Tibial artery (tissue), 4 donors: ENCODE results near the gene PLEKHG2.
A peak's percentile ranks its signal among the peaks of the same experiment; 100 is the strongest.

ENCODE experiments used
- DNase-seq, 2 donors: peaks; one replicate each; pipeline ENCODE4 v3.0.0-alpha.2; 2019
- H3K27ac ChIP-seq, 2 donors: fragments of 200-600 bp; sonication (generic) in 1 of 2; 1 replicate in 1 of 2; 2 replicates in 1 of 2; pipeline ENCODE4 v1.5.1; 2018 to 2019; ENCODE audit warnings: mild to moderate bottlenecking in 1 of 2
- H3K27me3 ChIP-seq, 2 donors: fragments of 200-600 bp; sonication (generic) in 1 of 2; one replicate each; pipeline versions ENCODE4 v1.5.1 to v1.6.0; 2016 to 2019
- H3K36me3 ChIP-seq, 3 donors: fragments of 200-600 bp; sonication (generic) in 2 of 3; one replicate each; pipeline ENCODE4 v1.5.1; 2016 to 2019; ENCODE audit warnings: mild to moderate bottlenecking in 2 of 3
- H3K4me1 ChIP-seq, 4 donors: fragments of 200-600 bp; sonication (generic) in 2 of 4; 1 replicate in 3 of 4; 2 replicates in 1 of 4; pipeline ENCODE4 v1.5.1; 2016 to 2019
- H3K4me3 ChIP-seq, 2 donors: fragments of 200-600 bp; sonication (generic) in 1 of 2; 1 replicate in 1 of 2; 2 replicates in 1 of 2; pipeline ENCODE4 v1.5.1; 2018 to 2019; ENCODE audit warnings: mild to moderate bottlenecking in 2 of 2
- H3K9me3 ChIP-seq, 3 donors: fragments of 200-600 bp; sonication (generic) in 1 of 3; one replicate each; pipeline ENCODE4 v1.5.1; 2016 to 2019
- intact Hi-C: fragments of 100-400 bp; cut with DNase I; formaldehyde crosslinking; loops from one replicate; pipeline ENCODE4 v1.15.0; 2023; ENCODE audit warnings: low total_unique reads
- TF ChIP-seq, protein P1 (sequence below), 2 experiments: fragments of 200-600 bp in 1 of 2; fragments of 450-650 bp in 1 of 2; IDR thresholded peaks; one replicate each; pipeline ENCODE4 v1.5.1; 2017 to 2019; ENCODE audit warnings: antibody characterized with exemption in 2 of 2, mild to moderate bottlenecking in 1 of 2, moderate library complexity in 1 of 2

Gene PLEKHG2

DNA sequence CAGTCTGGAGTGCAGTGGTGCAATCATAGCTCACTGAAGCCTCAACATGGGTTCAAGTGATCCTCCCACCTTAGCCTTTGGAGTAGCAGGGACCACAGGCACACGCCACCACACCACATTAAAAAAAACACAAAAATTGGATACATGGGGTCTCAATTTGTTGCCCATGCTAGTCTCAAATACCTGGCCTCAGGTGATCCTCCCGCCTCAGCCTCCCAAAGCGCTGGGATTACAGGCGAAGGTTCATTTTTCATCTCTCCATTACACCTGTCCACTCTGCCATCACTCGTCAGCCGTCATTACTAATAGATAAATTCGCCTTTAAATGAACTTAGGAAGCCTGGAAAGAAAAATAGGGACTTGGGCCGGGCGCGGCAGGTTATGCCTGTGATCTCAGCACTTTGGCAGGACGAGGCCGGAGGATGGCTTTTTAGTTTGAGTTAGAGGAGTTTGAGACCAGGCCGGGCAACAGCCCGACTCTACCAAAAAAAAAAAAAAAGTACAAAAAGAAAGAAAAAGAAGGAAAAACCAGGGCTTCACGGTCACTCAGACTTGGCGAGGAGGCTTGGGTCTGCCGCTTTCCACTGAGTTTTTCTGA, 32.2 kb downstream of the PLEKHG2 start:
- Histone ChIP-seq H3K27ac (peak overlapping the region; percentile 86 to 87), H3K4me3 (peak overlapping the region; percentile 67 to 100), H3K9me3 (no peaks in the 10 kb centered on the region), H3K36me3 (peaks cover 0 to 9% (median 0%) of the 10 kb centered on the region in 3 donors), H3K27me3 (no peaks in the 10 kb centered on the region), H3K4me1 (peaks cover 0 to 48% (median 33%) of the 10 kb centered on the region in 4 donors)
- intact Hi-C loops = loop anchor here (5.0 kb wide), 1 partner anchor 88 kb away; the partner anchor contains the start of gene EID2B
- DNase-seq = no peak
- TF ChIP-seq, protein P1, sequence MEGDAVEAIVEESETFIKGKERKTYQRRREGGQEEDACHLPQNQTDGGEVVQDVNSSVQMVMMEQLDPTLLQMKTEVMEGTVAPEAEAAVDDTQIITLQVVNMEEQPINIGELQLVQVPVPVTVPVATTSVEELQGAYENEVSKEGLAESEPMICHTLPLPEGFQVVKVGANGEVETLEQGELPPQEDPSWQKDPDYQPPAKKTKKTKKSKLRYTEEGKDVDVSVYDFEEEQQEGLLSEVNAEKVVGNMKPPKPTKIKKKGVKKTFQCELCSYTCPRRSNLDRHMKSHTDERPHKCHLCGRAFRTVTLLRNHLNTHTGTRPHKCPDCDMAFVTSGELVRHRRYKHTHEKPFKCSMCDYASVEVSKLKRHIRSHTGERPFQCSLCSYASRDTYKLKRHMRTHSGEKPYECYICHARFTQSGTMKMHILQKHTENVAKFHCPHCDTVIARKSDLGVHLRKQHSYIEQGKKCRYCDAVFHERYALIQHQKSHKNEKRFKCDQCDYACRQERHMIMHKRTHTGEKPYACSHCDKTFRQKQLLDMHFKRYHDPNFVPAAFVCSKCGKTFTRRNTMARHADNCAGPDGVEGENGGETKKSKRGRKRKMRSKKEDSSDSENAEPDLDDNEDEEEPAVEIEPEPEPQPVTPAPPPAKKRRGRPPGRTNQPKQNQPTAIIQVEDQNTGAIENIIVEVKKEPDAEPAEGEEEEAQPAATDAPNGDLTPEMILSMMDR (IDR thresholded peaks at IDR 0.05) = no peak

DNA sequence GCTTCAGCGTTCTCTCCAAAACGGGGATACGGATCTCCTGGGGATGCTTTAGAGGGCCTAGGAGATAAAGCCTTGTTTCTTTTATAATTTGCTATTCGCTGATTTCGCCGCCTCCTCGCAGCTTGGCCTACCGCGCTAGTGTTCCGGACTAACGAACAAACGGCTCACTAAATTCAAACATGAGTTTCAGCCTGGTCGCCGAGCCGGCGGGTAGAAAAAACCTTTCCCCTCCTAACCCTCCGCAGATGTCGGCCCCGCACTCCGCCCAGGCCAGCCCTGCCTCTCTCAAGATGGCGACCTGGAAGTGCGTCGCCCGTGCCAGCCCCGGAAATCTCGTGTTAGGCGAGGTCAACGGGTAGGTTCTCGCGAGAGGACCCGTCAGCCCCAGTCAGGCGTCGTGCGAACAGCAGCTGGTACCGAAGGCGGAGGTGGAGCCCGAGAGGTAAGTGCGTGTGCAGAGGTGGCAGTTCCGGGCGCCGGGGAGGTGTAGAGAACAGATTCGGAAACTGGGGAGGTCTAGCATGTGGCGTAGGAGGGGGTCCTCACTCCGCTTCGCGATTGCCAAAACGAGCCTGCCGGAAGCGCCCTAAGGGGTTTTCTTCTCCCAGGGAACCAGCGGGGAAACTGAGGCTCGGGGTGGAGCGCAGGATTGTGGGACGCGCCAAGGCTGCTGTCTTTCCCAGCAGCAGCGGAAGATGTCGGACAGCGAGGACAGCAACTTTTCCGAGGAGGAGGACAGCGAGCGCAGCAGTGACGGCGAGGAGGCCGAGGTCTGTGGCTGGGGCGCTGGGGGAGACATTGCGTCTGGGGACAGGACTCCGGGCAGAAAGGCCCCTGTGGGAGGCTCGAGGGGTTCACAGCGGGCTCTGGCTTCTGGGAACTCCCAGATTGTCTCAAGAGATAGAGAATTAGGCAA, 33.0 kb downstream of the PLEKHG2 start, which contains the start of gene SUPT5H:
Gene SUPT5H (plus strand): TSS at position 387 of the 916 bp plus-strand sequence. CDS start 309 bp downstream, at position 696.
- peak; percentile 96 to 98 for DNase-seq
- TF ChIP-seq, protein P1 (IDR thresholded peaks at IDR 0.05) = no peak
- Histone ChIP-seq H3K4me3 (peak within 1 kb of the TSS; percentile 67 to 100), H3K36me3 (peaks cover 0 to 9% (median 0%) of the 10 kb centered on the region in 3 donors), H3K27me3 (no peaks in the 10 kb centered on the region), H3K27ac (peak within 1 kb of the TSS; percentile 86 to 87), H3K9me3 (no peaks in the 10 kb centered on the region), H3K4me1 (peaks cover 0 to 51% (median 37%) of the 10 kb centered on the region in 4 donors)
- intact Hi-C loops = loop anchor here (2.0 kb wide), 1 partner anchor 35 kb away; the partner anchor contains the start of gene TIMM50

DNA sequence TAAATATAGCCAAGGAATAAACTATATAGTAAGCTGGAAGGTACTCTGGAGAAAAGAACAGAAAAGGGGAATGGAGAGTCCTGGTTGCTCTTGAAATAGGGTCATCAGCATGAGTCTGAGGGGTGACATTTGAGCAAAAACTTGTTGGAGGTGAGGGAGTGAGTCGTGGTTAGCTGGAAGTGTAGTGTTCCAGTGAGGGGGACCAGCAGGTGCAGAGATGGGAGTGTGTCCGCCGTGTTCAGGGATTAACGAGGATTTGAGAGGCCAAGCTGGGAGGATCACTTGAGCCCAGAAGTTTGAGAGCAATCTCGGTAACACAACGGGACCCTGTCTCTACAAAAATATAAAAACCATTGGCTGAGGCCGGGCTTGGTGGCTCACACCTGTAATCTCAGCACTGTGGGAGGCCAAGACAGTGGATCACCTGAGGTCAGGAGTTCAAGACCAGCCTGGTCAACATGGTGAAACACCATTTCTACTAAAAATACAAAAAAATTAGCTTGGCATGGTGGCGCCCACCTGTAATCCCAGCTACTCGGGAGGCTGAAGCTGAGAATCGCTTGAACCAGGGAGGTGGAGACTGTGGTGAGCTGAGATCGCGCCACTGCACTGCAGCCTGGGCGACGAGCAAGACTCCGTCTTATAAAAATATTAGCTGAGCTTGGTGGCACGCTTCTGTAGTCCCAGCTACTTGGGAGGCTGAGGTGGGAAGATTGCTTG, 34.1 kb downstream of the PLEKHG2 start:
- H3K4me3 ChIP-seq = peak overlapping the region; percentile 67 to 100
- DNase-seq = no peak

DNA sequence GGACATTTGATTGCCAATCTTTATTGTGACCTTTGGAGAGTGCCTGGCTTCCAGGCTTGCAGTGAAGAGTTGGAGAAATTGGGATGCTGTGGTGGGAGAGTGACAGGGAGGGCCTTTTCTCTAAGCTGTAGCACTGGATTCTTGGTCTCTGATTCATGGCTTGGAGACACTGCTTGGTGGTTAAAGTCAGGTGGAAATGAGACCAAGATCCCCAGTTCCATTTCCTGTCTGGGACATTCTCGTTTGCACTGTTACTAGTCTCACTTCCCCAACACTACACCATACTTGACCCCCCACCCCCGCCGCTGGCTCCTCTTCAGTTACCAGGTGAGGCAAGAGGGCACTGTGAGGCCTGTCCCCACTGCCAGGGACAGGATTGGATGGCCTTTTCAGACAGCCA, 35.8 kb downstream of the PLEKHG2 start:
- DNase-seq = no peak
- H3K4me3 ChIP-seq = no peak overlapping the region
- H3K27ac ChIP-seq = no peak overlapping the region
- H3K4me1 ChIP-seq = peaks cover 0 to 53% (median 36%) of the 10 kb centered on the region in 4 donors
- H3K27me3 ChIP-seq = no peaks in the 10 kb centered on the region
- H3K36me3 ChIP-seq = peaks cover under 1 to 26% (median 1%) of the 10 kb centered on the region in 3 donors
- intact Hi-C loops = no loop called here
- TF ChIP-seq, protein P1 (IDR thresholded peaks at IDR 0.05) = no peak
- no peaks in the 10 kb centered on the region for H3K9me3 ChIP-seq

More for the DNA sequence above, 34.1 kb downstream of the PLEKHG2 start:
- Histone ChIP-seq H3K9me3 (no peaks in the 10 kb centered on the region), H3K27ac (peak overlapping the region; percentile 86 to 87), H3K27me3 (no peaks in the 10 kb centered on the region), H3K4me1 (peaks cover 0 to 53% (median 36%) of the 10 kb centered on the region in 4 donors), H3K36me3 (peaks cover 0 to 11% (median 0%) of the 10 kb centered on the region in 3 donors)
- intact Hi-C loops = loop anchor here (2.0 kb wide), 1 partner anchor 34 kb away; the partner anchor contains the start of gene TIMM50
- TF ChIP-seq, protein P1 (IDR thresholded peaks at IDR 0.05) = no peak
